Peyer's patch (tissue), 4 donors: ENCODE results near the gene ADAT1.

Experiments used
- CTCF ChIP-seq, 6 experiments: fragments of 450-650 bp in 4 of 6; fragments of 200-600 bp in 2 of 6; sonication (generic) in 1 of 6; IDR thresholded peaks; one replicate each; pipeline ENCODE4 v1.5.1; 2017 to 2019; ENCODE audit warnings: antibody characterized with exemption in 6 of 6, mild to moderate bottlenecking in 3 of 6, moderate library complexity in 1 of 6
- POLR2A ChIP-seq, 2 donors: fragments of 450-650 bp; IDR thresholded peaks; one replicate each; pipeline ENCODE4 v1.5.1; 2017; ENCODE audit warnings: antibody characterized with exemption in 2 of 2, mild to moderate bottlenecking in 2 of 2, moderate library complexity in 2 of 2

- no peak for TF ChIP-seq CTCF (IDR thresholded peaks at IDR 0.05)
- TF ChIP-seq POLR2A (IDR thresholded peaks at IDR 0.05) = no peak
Observed at GRCh38 chr16:75589306-75589705, 33.8 kb downstream of the ADAT1 start.
